ENCODE measurements around the gene AK1. TPM values are rescaled to one million over a fixed set of nuclear protein-coding genes. Genes with fewer than 3 reads are reported as not detected.
"Not testable (repeated sequence)": the region's sequence is repeated elsewhere in the genome, so short reads cannot be mapped to it uniquely, and the experiment has no call there.

The AK1 gene
- polyA plus RNA-seq, 3 donors, result 33.9 to 40.0 (median 36.4) TPM

- DNase-seq (ENCODE audit: low read depth in 3 of 3, low spot score in 2 of 3), result no peak
These were observed 23.9 kb downstream of the AK1 start for GRCh38 chr9:127853312-127854183.

- no peak for DNase-seq (ENCODE audit: low read depth in 3 of 3, low spot score in 2 of 3)
These were observed 24.6 kb downstream of the AK1 start for GRCh38 chr9:127852829-127853228.

GRCh38 chr9:127850286-127850830, 27.1 kb downstream of the AK1 start:
- no peak for DNase-seq (ENCODE audit: low read depth in 3 of 3, low spot score in 2 of 3)

GRCh38 chr9:127848756-127849504, 28.5 kb downstream of the AK1 start:
- DNase-seq (ENCODE audit: low read depth in 3 of 3, low spot score in 2 of 3), result no peak

- no peak for DNase-seq (ENCODE audit: low read depth in 3 of 3, low spot score in 2 of 3)
These were observed 29.4 kb downstream of the AK1 start for GRCh38 chr9:127847833-127848755.

- DNase-seq (ENCODE audit: low read depth in 3 of 3, low spot score in 2 of 3), result no peak
These were observed 30.3 kb downstream of the AK1 start for GRCh38 chr9:127847178-127847510.

DNA sequence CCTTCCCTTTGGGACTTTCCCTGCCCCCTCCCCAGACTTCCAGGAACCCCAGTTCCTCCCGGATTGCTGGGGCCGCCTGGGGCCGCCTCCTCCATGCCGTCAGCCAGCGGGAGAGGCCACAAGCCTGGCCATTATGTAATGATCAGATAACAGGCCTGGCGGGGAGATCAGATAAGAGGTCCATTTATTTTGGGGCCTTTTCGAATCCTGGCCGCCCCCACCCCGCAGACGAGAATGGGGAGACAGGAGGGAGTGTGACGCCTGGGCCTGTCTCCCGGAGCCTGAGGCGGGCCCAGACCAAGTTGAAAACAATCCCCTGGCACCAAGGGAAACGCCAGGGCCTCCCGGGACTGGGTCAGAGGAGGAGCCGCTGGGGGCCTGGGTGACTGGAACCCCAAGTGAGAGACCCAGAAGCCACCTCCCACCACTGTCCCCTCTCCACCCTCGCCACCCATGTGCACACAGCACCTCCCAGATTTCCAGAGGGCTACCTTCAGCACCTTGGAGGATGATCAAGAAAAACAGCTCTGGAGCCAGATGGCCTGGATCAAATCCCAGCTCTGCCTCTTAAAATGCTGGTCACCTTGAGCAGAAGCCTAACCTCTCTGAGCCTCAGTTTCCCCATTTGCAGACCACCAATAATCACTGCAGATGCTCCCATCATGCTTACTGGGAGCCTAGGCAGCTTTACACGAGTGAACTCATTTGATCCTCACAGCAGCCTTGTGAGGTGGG, 30.9 kb downstream of the AK1 start:
- DNase-seq (ENCODE audit: low read depth in 3 of 3, low spot score in 2 of 3), result no peak

DNA sequence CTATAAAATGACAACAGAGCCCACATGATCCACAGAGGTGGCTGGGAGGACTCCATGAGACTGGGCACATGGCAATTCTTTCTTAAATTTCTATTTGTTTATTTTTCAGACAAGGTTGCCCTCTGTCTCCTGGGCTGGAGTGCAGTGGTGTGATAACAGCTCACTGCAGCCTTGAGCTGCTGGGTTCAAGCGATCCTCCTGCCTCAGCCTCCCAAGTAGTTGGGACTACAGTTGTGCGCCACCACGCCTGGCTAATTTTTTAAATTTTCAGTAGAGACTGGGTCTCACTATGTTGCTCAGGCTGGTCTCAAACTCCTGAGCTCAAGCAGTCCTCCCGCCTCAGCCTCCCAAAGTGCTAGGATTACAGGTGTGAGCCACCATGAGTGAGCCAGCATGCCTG, 31.9 kb downstream of the AK1 start:
- not testable (repeated sequence) for DNase-seq (ENCODE audit: low read depth in 3 of 3, low spot score in 2 of 3)

GRCh38 chr9:127844821-127845359, 32.6 kb downstream of the AK1 start:
- DNase-seq (ENCODE audit: low read depth in 3 of 3, low spot score in 2 of 3), result no peak

DNA sequence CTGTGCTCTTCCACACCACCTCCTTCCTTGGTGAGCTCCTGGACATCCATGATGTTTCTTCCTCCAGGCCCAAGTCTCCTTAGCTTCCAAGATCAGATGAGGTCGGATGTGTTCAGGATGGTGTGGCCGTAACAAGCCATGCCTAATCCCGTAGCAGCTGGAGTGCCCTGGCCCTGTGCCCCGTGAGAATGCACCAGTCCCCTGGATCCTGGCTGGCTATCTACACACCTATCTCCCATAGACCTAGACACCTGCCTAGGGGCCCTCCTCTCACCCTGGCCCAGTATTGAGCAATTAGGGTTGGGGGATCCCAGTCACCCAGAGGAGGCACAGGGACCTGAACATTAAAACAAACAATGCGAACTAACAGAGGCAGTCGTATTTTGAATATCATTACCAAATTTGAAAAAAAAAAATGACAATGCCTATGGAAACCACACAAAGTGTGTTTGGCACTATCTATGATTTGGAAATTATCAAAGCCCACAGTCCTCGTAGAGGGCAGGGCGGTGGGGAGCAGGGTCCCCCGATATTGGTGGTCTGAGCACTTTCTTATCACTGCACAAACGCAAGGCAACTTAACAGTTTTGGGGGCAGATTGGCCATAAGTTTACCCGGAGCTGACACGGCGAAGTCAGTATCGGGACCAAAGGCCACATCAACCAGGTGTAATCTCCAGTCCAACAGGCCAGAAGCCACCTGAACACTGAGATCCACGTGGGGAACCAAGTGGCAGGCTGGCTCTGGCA, 36.2 kb downstream of the AK1 start:
- no peak for DNase-seq (ENCODE audit: low read depth in 3 of 3, low spot score in 2 of 3)

DNA sequence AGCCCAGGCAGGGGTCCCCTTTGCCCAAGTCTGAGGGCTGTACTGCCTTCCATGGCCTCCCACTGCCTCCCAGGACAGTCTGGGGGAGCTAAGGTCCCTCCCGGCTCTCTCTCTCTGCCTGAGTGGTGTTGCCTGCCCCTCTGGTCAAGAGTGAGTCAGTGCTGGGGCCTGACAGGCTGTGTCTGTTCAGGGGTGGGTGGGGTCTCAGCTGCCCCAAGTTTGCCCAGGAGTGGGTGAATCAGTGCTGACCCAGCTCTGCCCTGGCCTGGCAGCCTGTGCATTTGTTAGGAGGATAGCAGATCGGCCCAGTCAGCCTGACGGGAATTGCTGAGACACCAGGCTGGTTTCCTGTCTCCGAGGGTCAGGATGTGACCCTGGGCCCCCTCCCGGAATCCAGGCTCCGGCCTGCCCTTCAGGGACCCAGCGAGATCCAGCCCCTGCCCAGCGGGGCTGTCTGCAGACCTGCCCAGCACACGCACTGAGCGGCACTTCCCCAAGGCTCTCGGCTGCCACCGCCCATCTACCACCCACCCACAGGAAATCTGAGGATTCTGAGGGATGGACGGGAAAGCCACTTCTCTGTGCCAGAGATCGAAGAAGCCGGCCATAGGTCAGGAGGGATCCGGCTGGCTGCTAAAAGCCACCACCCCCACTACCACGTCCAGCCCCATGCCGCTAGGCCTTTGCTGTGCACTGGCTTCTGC, 38.9 kb downstream of the AK1 start:
- no peak for DNase-seq (ENCODE audit: low read depth in 3 of 3, low spot score in 2 of 3)

- DNase-seq (ENCODE audit: low read depth in 3 of 3, low spot score in 2 of 3), result no peak
These were observed 40.1 kb downstream of the AK1 start for GRCh38 chr9:127837346-127837745.

DNA sequence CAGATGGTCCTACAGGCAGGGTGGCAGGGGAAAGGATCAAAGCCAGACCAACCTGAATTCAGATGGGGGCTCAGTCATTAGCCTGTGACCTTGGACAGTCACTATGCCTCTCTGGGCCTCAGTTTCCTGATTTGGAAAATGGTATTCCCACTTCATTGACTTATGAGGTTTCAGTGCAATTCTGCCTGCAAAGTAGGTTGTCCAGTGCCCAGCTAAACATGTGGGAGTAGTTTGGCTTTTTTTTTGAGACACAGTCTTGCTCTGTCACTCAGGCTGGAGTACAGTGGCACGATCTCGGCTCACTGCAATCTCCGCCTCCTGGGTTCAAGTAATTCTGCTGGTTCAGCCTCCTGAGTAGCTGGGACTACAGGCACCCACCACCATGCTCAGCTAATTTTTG, 40.9 kb downstream of the AK1 start:
- DNase-seq (ENCODE audit: low read depth in 3 of 3, low spot score in 2 of 3), result not testable (repeated sequence)

DNA sequence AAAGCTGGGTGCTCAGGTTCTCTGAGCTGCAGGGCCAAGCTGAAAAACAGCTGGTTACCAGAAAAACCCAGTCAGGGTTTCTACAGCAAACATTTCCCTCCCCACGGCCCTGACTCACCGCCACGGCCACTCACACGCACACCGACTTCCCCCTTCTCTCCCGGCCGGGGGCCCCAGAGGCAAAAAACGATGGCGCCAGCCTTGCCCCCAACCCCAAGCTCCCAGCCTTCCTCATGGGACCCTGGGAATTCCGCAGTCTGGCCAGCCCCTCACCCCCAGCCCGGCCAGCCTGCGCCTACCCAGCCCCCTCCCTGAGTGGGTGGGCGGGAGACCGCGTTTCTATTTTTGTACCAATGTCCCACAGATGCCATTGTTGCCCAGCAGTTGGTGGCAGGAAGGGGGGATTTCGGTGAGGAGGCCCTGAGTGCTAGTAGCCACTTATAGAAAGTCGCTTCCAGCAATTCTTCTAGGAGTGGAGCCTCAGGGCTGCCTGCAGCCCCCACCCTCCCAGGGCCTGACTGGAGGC, 41.4 kb downstream of the AK1 start:
- no peak for DNase-seq (ENCODE audit: low read depth in 3 of 3, low spot score in 2 of 3)

DNA sequence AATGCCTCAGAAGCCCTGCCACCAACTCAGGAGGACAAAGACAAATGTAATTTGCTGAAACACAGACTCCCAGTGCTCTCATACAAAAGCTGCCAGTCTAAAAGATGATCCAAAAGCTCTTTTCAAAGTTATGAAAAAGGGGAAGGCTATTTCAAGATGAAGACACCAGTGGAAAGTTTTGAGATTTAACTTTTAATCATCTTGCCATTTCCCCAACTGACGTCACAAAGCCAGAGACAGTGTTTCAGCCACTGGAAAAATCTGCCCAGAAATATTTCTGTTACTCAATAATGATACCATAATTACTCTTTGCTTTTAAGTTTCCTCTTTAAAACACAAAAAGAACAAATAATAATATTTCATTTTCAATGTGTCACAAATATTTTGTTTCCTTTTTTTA, 43.9 kb downstream of the AK1 start:
- DNase-seq (ENCODE audit: low read depth in 3 of 3, low spot score in 2 of 3), result no peak

DNA sequence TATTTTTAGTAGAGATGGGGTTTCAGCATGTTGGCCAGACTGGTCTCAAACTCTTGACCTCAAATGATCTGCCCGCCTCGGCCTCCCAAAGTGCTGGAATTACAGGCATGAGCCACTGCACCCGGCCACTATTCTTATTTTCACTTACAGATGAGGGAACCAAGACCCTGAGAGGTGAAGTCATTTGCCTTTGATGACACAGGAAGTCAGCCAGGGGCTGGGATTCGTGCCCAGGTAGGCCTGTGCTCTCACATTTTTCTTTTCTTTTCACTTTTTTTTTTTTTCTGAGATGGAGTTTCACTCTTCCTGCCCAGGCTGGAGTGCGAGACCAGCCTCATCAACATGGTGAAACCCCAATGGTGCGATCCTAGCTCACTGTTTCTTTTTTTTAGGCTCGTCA, 45.2 kb downstream of the AK1 start:
- no peak for DNase-seq (ENCODE audit: low read depth in 3 of 3, low spot score in 2 of 3)

DNA sequence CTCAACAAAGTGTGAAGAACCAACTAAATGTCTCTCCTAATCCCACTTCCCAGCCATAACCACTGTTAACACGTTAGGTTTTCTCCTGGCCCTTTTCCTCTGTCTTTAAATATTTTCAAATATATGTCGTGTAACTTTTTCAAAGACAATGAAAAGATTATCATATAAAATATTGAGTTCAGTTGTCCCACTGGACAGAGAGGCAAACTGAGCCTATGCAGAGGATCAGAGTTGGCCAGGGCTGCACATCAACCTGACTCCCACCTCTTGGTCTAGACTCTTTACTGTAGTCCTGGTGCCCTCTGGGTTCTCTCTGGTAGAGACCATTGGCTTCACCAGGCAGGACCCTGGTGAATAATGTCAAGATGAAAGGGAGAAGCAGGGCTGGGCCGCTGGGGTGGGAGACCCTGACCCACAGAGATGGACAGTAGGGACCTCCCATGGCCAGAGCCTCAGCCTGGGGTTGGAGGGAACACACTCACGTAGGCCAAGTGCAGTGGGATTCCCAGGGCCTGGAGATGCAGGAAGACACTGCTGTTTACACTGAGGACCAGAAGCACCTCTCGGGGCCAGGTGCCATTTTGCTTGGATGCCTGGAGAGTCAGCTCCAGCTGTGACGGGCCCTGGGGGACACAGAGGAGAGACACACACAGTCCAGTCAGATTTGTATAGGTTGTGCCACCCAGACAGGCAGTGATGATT, 48.1 kb downstream of the AK1 start:
- DNase-seq (ENCODE audit: low read depth in 3 of 3, low spot score in 2 of 3), result no peak

All from right renal cortex interstitium (tissue), 3 donors.